Sigmoid colon (tissue), 4 donors: ENCODE data around the gene CARS1.

Experiments used
- EP300 ChIP-seq, 4 donors: sonication (generic); formaldehyde crosslinking; IDR thresholded peaks; one replicate each; pipeline ENCODE4 v1.6.1; 2017; ENCODE audit warnings: antibody characterized with exemption in 4 of 4
- POLR2A ChIP-seq, 2 donors: fragments of 450-650 bp; IDR thresholded peaks; one replicate each; pipeline ENCODE4 v1.6.1; 2016; ENCODE audit warnings: antibody characterized with exemption in 2 of 2, mild to moderate bottlenecking in 2 of 2, moderate library complexity in 2 of 2
- POLR2AphosphoS5 ChIP-seq, 4 donors: sonication (generic); formaldehyde crosslinking; IDR thresholded peaks; one replicate each; pipeline ENCODE4 v1.6.1; 2017; ENCODE audit warnings: antibody characterized with exemption in 4 of 4
- TF ChIP-seq, protein P1 (sequence below), 4 experiments: fragments of 450-650 bp in 3 of 4; fragments of 200-600 bp in 1 of 4; IDR thresholded peaks; one replicate each; pipeline ENCODE4 v1.5.1; 2016 to 2019; ENCODE audit warnings: antibody characterized with exemption in 4 of 4, mild to moderate bottlenecking in 3 of 4, moderate library complexity in 2 of 4

DNA sequence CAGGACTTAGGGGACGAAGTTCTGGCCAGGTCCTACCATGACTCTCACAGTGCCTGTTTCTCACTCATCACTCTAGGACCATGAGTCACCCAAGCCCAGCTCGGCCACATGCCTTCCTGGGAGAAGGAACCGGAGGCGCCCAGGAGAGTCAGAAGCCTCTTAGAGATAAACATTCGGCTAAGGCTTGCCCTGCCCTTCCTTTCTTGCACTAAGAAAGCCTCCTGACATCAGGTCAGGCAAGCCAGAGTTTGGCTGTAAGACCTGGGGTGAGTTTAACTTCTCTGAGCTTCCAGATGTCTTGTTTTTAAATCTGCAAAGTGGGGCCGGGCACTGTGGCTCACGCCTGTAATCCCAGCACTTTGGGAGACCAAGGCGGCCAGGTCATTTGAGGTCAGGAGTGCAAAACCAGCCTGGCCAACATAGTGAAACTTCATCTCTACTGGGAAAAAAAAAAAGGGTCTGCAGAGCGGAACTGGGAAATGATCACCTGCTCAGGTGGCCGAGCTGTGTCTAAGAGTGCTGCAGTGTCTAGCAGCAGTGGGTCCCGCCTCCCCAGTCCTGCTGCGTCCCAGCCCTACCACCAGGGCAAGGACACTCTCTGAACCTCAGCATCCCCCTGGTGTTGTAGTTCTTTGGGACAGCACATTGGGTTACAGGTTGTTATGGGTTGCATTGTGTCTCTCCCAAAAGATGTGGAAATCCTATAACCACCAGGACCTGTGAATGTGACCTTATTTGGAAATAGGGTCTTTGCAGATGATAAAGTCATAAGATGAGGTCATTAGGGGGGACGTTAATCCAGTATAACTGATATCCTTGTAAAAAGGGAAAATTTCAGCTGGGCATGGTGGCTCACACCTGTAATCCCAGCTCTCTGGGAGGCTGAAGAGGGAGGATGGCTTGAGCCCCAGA is 1.8 kb upstream of the CARS1 start:
- TF ChIP-seq, protein P1, sequence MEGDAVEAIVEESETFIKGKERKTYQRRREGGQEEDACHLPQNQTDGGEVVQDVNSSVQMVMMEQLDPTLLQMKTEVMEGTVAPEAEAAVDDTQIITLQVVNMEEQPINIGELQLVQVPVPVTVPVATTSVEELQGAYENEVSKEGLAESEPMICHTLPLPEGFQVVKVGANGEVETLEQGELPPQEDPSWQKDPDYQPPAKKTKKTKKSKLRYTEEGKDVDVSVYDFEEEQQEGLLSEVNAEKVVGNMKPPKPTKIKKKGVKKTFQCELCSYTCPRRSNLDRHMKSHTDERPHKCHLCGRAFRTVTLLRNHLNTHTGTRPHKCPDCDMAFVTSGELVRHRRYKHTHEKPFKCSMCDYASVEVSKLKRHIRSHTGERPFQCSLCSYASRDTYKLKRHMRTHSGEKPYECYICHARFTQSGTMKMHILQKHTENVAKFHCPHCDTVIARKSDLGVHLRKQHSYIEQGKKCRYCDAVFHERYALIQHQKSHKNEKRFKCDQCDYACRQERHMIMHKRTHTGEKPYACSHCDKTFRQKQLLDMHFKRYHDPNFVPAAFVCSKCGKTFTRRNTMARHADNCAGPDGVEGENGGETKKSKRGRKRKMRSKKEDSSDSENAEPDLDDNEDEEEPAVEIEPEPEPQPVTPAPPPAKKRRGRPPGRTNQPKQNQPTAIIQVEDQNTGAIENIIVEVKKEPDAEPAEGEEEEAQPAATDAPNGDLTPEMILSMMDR (IDR thresholded peaks at IDR 0.05) = no peak
- TF ChIP-seq POLR2A (IDR thresholded peaks at IDR 0.05) (no peak), POLR2AphosphoS5 (IDR thresholded peaks at IDR 0.05) (peak in 1 of 4 donors; percentile 10), EP300 (IDR thresholded peaks at IDR 0.05) (no peak)
